CD4-positive, alpha-beta T cell (primary cell): ENCODE data around the gene BOD1. TPM values are rescaled to one million over a fixed set of nuclear protein-coding genes. Genes with fewer than 3 reads are reported as not detected.

Experiments used
- ATAC-seq: fragments of 200-7000 bp; cut with Tn5 transposase; one replicate; pipeline ENCODE4 v1.10.0; 2022; ENCODE audit warnings: mild to moderate bottlenecking; ENCODE audit not compliant: poor library complexity
- CTCF ChIA-PET: fragments of 350-600 bp; sonication (Branson Sonifier 250); formaldehyde crosslinking; loops from one replicate; lab custom pipeline; 2021; ENCODE audit warnings: antibody characterized with exemption, inconsistent platforms; lab: Charles Lee
- POLR2A ChIA-PET: fragments of 350-600 bp; sonication (Branson Sonifier 250); formaldehyde crosslinking; loops from one replicate; lab custom pipeline; 2021; ENCODE audit warnings: antibody characterized with exemption, inconsistent platforms; lab: Charles Lee
- DNase-seq, 14 experiments: peaks; one replicate each; pipeline ENCODE4 v3.0.0-alpha.2; 2013 to 2020; ENCODE audit warnings: mixed read lengths in 2 of 14
- H3K27ac ChIP-seq, 2 donors: one replicate each; pipeline versions ENCODE4 v1.5.1 to v1.7.0; 2013; ENCODE audit warnings: low read length in 2 of 2, low read depth in 1 of 2, mild to moderate bottlenecking in 1 of 2
- H3K27me3 ChIP-seq, 2 experiments: 1 replicate in 1 of 2; 2 replicates in 1 of 2; pipeline versions ENCODE4 v1.6.1 to v1.7.0; 2013; ENCODE audit warnings: low read length in 2 of 2, control low read depth in 1 of 2, mild to moderate bottlenecking in 1 of 2, moderate library complexity in 1 of 2; ENCODE audit not compliant: insufficient read depth in 2 of 2, control insufficient read depth in 1 of 2
- H3K36me3 ChIP-seq: one replicate; pipeline ENCODE4 v1.6.1; 2013; ENCODE audit warnings: low read length, control low read depth; ENCODE audit not compliant: insufficient read depth
- H3K4me1 ChIP-seq: one replicate; pipeline ENCODE4 v1.6.1; 2013; ENCODE audit warnings: low read length, control low read depth; ENCODE audit not compliant: insufficient read depth
- H3K4me3 ChIP-seq: one replicate; pipeline ENCODE4 v1.5.1; 2013; ENCODE audit warnings: mild to moderate bottlenecking, low read length, moderate library complexity
- H3K9me3 ChIP-seq, 2 experiments: 1 replicate in 1 of 2; 2 replicates in 1 of 2; pipeline versions ENCODE4 v1.6.1 to v1.7.0; 2013; ENCODE audit warnings: low read length in 2 of 2, mild to moderate bottlenecking in 2 of 2, control low read depth in 1 of 2, moderate library complexity in 1 of 2; ENCODE audit not compliant: control insufficient read depth in 1 of 2, insufficient read depth in 1 of 2
- H3K27ac Mint-ChIP-seq: one replicate; pipeline ENCODE4 v1.8.0; 2020; ENCODE audit warnings: mixed read lengths
- H3K27me3 Mint-ChIP-seq: one replicate; pipeline ENCODE4 v1.8.0; 2021; ENCODE audit warnings: mixed read lengths
- H3K36me3 Mint-ChIP-seq: one replicate; pipeline ENCODE4 v1.8.0; 2021; ENCODE audit warnings: low read depth, mixed read lengths
- H3K4me1 Mint-ChIP-seq: one replicate; pipeline ENCODE4 v1.8.0; 2021; ENCODE audit warnings: low read depth, mixed read lengths
- H3K4me3 Mint-ChIP-seq: one replicate; pipeline ENCODE4 v1.8.0; 2020; ENCODE audit warnings: mild to moderate bottlenecking, mixed read lengths
- H3K9me3 Mint-ChIP-seq: one replicate; pipeline ENCODE4 v1.8.0; 2020; ENCODE audit warnings: mixed read lengths
- intact Hi-C, 2 experiments: fragments of 100-400 bp; cut with DNase I in 1 of 2; cut with micrococcal nuclease in 1 of 2; formaldehyde crosslinking; loops; one replicate each; pipeline versions ENCODE4 v1.15.1 to v1.9.0; 2023 to 2025; cut with DNase I, micrococcal nuclease
- total RNA-seq, 174 experiments: library from RNA in 2 of 174; stranded (reverse) in 2 of 174; gene quantifications; one replicate each; pipeline ENCODE4 v1.2.3 and lab custom pipeline; 2021 to 2026
- TF ChIP-seq, protein P1 (sequence below): fragments of 200-600 bp; IDR thresholded peaks from one replicate; pipeline ENCODE4 v1.8.0; 2022; ENCODE audit warnings: antibody characterized with exemption, mild to moderate bottlenecking

BOD1 gene
- total RNA-seq, 2 experiments from 2014 or later: 20.6 to 20.9 TPM

DNA sequence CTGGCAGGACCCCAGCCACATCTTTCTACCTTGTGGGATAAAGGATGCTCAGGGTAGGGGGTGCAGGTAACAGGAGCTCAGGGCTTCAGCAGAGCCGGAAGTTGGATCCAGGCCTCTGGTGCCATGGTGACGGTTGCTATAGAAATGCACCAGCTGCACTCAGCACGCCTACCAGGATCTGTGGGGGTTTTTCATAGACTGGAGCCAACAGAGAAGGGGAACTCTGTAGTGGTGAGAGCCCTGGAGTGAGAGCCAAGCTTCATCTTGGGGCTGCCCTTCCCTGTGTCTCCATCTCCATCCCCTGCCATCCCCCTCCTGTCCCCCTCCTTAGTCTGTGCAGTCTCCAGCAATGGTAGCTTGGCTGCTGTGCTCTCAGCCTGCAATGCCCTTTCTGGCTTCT is 27.5 kb upstream of the BOD1 start:
- intact Hi-C loops: no loop called here
- TF ChIP-seq, protein P1, sequence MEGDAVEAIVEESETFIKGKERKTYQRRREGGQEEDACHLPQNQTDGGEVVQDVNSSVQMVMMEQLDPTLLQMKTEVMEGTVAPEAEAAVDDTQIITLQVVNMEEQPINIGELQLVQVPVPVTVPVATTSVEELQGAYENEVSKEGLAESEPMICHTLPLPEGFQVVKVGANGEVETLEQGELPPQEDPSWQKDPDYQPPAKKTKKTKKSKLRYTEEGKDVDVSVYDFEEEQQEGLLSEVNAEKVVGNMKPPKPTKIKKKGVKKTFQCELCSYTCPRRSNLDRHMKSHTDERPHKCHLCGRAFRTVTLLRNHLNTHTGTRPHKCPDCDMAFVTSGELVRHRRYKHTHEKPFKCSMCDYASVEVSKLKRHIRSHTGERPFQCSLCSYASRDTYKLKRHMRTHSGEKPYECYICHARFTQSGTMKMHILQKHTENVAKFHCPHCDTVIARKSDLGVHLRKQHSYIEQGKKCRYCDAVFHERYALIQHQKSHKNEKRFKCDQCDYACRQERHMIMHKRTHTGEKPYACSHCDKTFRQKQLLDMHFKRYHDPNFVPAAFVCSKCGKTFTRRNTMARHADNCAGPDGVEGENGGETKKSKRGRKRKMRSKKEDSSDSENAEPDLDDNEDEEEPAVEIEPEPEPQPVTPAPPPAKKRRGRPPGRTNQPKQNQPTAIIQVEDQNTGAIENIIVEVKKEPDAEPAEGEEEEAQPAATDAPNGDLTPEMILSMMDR: no peak
- Mint-ChIP-seq H3K4me3 (no peak overlapping the region), H3K36me3 (no peaks in the 10 kb centered on the region), H3K27ac (no peak overlapping the region), H3K4me1 (no peaks in the 10 kb centered on the region), H3K9me3 (no peaks in the 10 kb centered on the region), H3K27me3 (peaks cover 10% of the 10 kb centered on the region)
- Histone ChIP-seq H3K27ac (no peak overlapping the region), H3K27me3 (peaks cover 0 to 8% of the 10 kb centered on the region in 2 experiments), H3K9me3 (no peaks in the 10 kb centered on the region), H3K36me3 (no peaks in the 10 kb centered on the region), H3K4me1 (no peaks in the 10 kb centered on the region), H3K4me3 (no peak overlapping the region)
- DNase-seq (no peak), ATAC-seq (no peak)
- ChIA-PET POLR2A (no interaction called here), CTCF (no interaction called here)

DNA sequence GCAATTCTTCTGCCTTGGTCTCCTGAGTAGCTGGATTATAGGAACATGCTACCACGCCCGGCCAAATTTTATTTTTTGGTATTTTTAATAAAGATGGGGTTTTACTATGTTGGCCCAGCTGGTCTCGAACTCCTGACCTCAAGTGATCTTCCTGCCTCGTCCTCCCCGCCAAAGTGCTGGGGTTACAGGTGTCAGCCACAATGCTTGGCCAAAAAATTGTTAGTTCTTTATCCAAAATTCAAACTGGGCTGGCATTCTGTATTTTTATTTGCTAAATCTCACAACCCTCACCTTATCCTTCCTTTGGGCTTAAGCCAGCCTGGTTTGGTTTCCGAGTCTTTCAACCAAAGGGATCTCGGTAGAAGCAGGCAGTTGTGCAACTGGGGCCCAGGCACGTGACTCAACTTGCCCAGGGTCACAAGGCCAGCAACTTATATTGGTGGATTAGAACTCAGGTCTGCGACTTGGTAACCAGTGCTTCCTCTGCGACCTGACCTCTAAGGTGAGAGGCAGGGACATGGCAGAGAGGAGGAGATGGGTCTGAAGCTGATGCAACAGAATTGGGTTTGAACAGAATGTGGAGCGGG is 26.5 kb upstream of the BOD1 start:
- no peak overlapping the region for H3K27ac Mint-ChIP-seq
- peaks cover 5% of the 10 kb centered on the region for H3K27me3 Mint-ChIP-seq
- H3K4me1 ChIP-seq: no peaks in the 10 kb centered on the region
- intact Hi-C loops: no loop called here
- no peaks in the 10 kb centered on the region for H3K4me1 Mint-ChIP-seq
- CTCF ChIA-PET: no interaction called here
- H3K4me3 ChIP-seq: no peak overlapping the region
- H3K9me3 ChIP-seq: no peaks in the 10 kb centered on the region
- TF ChIP-seq, protein P1: no peak
- H3K27ac ChIP-seq: no peak overlapping the region
- ATAC-seq (no peak), DNase-seq (no peak)
- no peaks in the 10 kb centered on the region for H3K9me3 Mint-ChIP-seq
- no peak overlapping the region for H3K4me3 Mint-ChIP-seq
- H3K27me3 ChIP-seq: peaks cover 0 to 5% of the 10 kb centered on the region in 2 experiments
- H3K36me3 Mint-ChIP-seq: no peaks in the 10 kb centered on the region
- no peaks in the 10 kb centered on the region for H3K36me3 ChIP-seq
- POLR2A ChIA-PET: no interaction called here

DNA sequence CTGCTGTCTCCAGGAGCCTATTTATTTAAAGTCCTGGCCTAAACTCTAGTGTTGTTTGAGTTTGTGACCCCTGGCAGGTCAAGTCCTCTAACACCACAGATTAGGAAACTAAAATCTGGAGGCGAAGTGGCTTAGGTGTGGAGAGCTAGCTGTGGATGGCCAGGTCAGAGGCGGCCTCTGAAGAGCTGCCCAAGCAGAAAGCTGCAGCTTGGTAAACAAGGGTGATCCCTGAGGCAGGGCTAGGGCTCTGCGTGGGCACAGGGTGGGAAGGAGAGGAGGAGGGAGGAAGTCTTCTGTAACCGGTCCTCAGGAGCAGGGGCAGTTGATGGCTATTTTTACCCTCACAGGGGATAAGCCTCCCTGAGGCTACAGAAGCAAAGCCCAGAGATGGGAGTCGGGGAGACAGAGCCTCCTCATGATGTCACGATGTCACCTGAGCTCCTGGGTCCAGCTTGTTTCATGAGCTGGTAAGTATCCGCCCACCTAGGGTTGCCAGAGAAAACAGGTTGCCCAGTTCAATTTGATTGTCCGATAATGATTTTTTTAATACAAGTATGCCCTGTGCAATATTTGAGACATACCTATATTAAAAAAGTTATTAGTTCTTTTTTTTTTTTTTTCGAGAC is 25.9 kb upstream of the BOD1 start:
- no peak for ATAC-seq
- CTCF ChIA-PET: no interaction called here
- intact Hi-C loops: no loop called here
- Histone ChIP-seq H3K27ac (no peak overlapping the region), H3K9me3 (no peaks in the 10 kb centered on the region), H3K36me3 (no peaks in the 10 kb centered on the region), H3K4me3 (no peak overlapping the region), H3K27me3 (peaks cover 0 to 5% of the 10 kb centered on the region in 2 experiments), H3K4me1 (no peaks in the 10 kb centered on the region)
- no peaks in the 10 kb centered on the region for H3K9me3 Mint-ChIP-seq
- H3K27me3 Mint-ChIP-seq: peaks cover 5% of the 10 kb centered on the region
- no peak for DNase-seq
- no peaks in the 10 kb centered on the region for H3K4me1 Mint-ChIP-seq
- POLR2A ChIA-PET: no interaction called here
- H3K27ac Mint-ChIP-seq: no peak overlapping the region
- TF ChIP-seq, protein P1: no peak
- H3K4me3 Mint-ChIP-seq: no peak overlapping the region
- no peaks in the 10 kb centered on the region for H3K36me3 Mint-ChIP-seq
